Ovary (tissue), 9 donors: ENCODE data around the gene ATP5IF1. TPM values are rescaled to one million over a fixed set of nuclear protein-coding genes. Genes with fewer than 3 reads are reported as not detected.

Experiments
- DNase-seq, 5 donors: peaks; one replicate each; pipeline ENCODE4 v3.0.0-alpha.2; 2019 to 2020
- H3K27ac ChIP-seq, 2 donors: fragments of 200-600 bp; one replicate each; pipeline versions ENCODE4 v1.5.1 to v1.8.0; 2019 to 2022
- H3K27me3 ChIP-seq: fragments of 200-600 bp; one replicate; pipeline ENCODE4 v1.8.0; 2022
- H3K36me3 ChIP-seq: fragments of 200-600 bp; sonication (generic); one replicate; pipeline ENCODE4 v1.5.1; 2019
- H3K4me1 ChIP-seq: one replicate; pipeline ENCODE4 v1.8.1; 2013; ENCODE audit warnings: mild to moderate bottlenecking, moderate library complexity; ENCODE audit not compliant: insufficient read depth
- H3K4me3 ChIP-seq: fragments of 200-600 bp; sonication (generic); one replicate; pipeline ENCODE4 v1.5.1; 2017
- H3K9me3 ChIP-seq, 2 donors: fragments of 200-600 bp in 1 of 2; sonication (generic) in 1 of 2; one replicate each; pipeline versions ENCODE4 v1.5.1 to v1.8.1; 2013 to 2019; ENCODE audit warnings: mild to moderate bottlenecking in 1 of 2, moderate library complexity in 1 of 2
- CTCF ChIP-seq, 3 donors: fragments of 450-650 bp in 2 of 3; fragments of 200-600 bp in 1 of 3; IDR thresholded peaks; one replicate each; pipeline versions ENCODE4 v1.5.1 to v1.8.0; 2016 to 2022; ENCODE audit warnings: antibody characterized with exemption in 3 of 3, mild to moderate bottlenecking in 1 of 3
- EP300 ChIP-seq: sonication (generic); formaldehyde crosslinking; IDR thresholded peaks from one replicate; pipeline ENCODE4 v1.6.1; 2017; ENCODE audit warnings: antibody characterized with exemption
- POLR2A ChIP-seq: fragments of 450-650 bp; IDR thresholded peaks from one replicate; pipeline ENCODE4 v1.6.1; 2017; ENCODE audit warnings: antibody characterized with exemption, mild to moderate bottlenecking, moderate library complexity
- WGBS, 3 donors: extraction: QIAGEN DNeasy Blood & Tissue Kit in 1 of 3; methylation state at CpG; one replicate each; pipeline versions ENCODE4 v1.1.5 to v1.1.7; 2013 to 2017; 5-methylcytosine and 5-hydroxymethylcytosine counted together
- intact Hi-C, 4 donors: fragments of 100-400 bp; cut with DNase I; formaldehyde crosslinking; loops; one replicate each; pipeline versions ENCODE4 v1.11.0 to v1.15.1; 2022 to 2023
- polyA plus RNA-seq, 2 donors: library from polyadenylated mRNA; stranded (reverse); fragments of 200-250 nt in 1 of 2; fragments of 350-450 nt in 1 of 2; fragmentation: Illumina TruSeq in 1 of 2; extraction: RNeasy Lipid Tissue Mini Kit (QIAGEN cat#74804) in 1 of 2; gene quantifications; one replicate each; pipeline ENCODE4 v1.2.3, GENCODE V29; 2013 to 2014
- total RNA-seq, 7 donors: library from RNA; depleted of rRNA in 2 of 7; stranded (reverse); fragments of >200 nt in 2 of 7; fragmentation: NEBNext Ultra II Directional in 3 of 7; extraction: Animal tissue kit (Norgen Biotek cat#: 25700) in 3 of 7; gene quantifications; one replicate each; pipeline versions ENCODE4 v1.1.0 to v1.2.4, GENCODE V29; 2016 to 2023
- donor health status: DM: no; HTN: no; CAD: no; lungs with moderate emphysema.
- donor health status: DM: no; HTN: no; CAD: no.
- donor health status: Bipolar disorder and iron deficiency.
- donor health status: DM: yes; HTN: yes; CAD: no.
- donor health status: DM: no; HTN: no; CAD: no.
- donor health status: DM: yes; HTN: yes; CAD: no.

Gene ATP5IF1
- total and polyA plus RNA-seq, 9 donors = 87.2 to 226 (median 101) TPM

DNA sequence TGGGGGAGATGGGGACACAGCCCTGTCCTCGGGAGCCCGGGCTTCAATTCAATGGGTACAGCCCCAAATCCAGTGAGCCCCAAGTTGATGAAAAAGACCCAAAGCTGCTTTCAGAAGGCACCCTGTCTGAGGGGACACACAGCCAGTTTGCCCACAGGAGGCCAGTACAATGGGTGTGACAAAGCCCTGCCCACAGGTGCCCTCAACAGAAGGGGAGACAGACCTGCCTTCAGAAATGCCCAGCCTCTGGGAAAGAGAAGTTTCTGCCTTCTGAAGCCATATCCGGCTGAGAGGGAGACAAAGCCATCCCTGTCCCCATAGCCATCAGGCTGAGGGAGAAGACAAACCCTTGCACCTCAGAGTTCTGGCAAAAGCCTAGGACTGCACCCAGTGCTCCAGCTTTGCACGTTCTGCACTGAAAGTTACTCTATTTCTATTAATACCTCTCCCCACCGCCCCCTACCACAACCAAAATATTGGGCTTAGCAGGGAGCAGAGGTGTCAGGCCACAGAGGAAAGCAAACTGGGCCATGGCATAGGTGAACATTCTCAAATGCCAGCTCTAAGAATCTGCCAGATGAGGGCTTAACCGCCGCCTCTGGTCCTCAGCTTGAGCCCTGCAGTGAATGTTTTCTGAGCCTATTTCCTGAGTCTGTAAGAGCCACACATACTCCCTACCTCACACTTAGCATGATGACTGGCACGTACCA lies 41.4 kb upstream of the ATP5IF1 start:
- Histone ChIP-seq H3K4me1 (no peaks in the 10 kb centered on the region), H3K27me3 (no peaks in the 10 kb centered on the region), H3K9me3 (no peaks in the 10 kb centered on the region), H3K36me3 (no peaks in the 10 kb centered on the region), H3K4me3 (no peak overlapping the region), H3K27ac (no peak overlapping the region)
- WGBS, 3 donors = 80 to 84% (median 83%) methylated on average over 8 of the region's 8 CpGs
- TF ChIP-seq EP300 = no peak
- TF ChIP-seq POLR2A = no peak
- no peak for TF ChIP-seq CTCF (IDR thresholded peaks at IDR 0.05)
- no peak for DNase-seq
- intact Hi-C loops = no loop called here

DNA sequence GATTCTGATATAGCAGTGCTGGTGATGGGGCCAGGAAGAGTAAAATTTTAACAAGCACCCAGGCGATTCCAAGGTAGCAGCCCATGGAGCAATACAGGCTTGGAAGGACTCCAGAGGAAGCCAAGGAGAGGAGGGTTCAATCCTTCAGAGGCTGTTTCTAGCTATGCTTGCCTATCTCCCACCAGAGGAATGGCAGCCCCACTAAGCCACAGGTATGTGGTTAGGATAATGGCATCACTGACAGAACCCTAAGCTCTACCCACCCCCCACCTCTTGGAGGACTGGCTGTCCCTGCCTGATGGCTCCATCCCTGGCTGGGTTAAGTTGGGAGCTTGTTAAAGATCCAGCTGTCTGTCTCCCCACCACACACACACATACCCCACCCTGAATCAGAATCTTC lies 40.1 kb upstream of the ATP5IF1 start:
- WGBS, 3 donors = 91 to 97% (median 96%) methylated on average over 1 of the region's 1 CpG
- no peaks in the 10 kb centered on the region for H3K4me1 ChIP-seq
- no peaks in the 10 kb centered on the region for H3K27me3 ChIP-seq
- H3K36me3 ChIP-seq = no peaks in the 10 kb centered on the region
- no peaks in the 10 kb centered on the region for H3K9me3 ChIP-seq
- no peak for TF ChIP-seq POLR2A
- TF ChIP-seq EP300 = no peak
- no peak for TF ChIP-seq CTCF (IDR thresholded peaks at IDR 0.05)
- no peak overlapping the region for H3K4me3 ChIP-seq
- no peak for DNase-seq
- H3K27ac ChIP-seq = no peak overlapping the region
- intact Hi-C loops = no loop called here

DNA sequence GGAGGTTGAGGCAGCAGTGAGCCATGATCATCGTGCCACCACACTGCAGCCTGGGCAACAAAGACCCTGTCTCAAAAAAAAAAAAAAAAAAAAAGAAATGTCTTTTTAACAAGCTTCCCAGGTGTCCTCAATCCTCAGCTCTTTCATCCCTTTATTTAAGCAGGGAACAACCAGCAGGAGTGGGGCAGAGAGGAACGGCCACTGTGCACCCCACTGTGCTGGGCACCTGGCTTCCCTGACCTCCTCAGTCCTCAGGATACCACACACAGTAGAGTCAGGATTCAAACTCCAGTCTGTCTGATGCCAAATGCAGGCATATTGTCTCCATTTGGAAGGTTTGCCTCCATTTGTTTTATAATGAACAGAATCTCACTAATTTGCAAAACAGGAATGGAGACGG lies 39.6 kb upstream of the ATP5IF1 start:
- no peak overlapping the region for H3K4me3 ChIP-seq
- TF ChIP-seq EP300 (no peak), CTCF (IDR thresholded peaks at IDR 0.05) (no peak), POLR2A (no peak)
- no peak for DNase-seq
- H3K4me1 ChIP-seq = no peaks in the 10 kb centered on the region
- no peaks in the 10 kb centered on the region for H3K27me3 ChIP-seq
- H3K27ac ChIP-seq = no peak overlapping the region
- no peaks in the 10 kb centered on the region for H3K9me3 ChIP-seq
- intact Hi-C loops = no loop called here
- H3K36me3 ChIP-seq = no peaks in the 10 kb centered on the region
- WGBS, 3 donors = 68 to 83% (median 73%) methylated on average over 3 of the region's 3 CpGs

DNA sequence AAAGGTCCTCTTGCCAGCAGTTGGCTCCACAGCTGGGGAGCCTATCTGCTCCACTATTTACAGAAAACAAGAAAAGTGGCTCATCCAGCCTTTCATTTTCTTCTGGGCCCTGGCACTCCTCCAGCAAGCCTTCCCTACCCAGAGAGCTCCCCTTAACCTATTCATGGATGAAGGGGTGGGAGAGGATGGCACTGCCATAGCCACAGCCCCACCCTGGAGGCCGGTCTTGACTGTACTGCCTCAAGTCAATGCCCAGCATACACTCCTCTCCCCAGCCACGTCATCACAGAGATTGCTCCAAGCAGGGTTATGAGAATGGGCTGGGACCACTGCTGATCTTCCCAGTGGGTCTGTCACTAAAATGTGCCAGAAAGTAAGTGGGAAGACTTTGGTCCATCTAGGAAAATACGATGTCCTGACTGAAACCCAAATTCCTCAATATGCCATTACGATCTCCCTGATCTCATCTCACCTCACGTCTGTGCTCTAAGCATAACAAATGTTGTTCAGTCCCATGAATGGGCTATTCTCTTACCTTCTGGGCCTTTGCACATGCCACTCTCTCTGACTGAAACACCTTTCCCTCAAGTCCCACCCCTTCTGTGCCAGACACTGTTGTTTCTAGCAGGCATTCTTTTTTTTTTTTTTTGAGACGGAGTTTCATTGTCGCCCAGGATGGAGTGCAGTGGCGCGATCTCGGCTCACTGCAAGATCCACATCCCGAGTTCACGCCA lies 38.1 kb upstream of the ATP5IF1 start:
- H3K9me3 ChIP-seq = no peaks in the 10 kb centered on the region
- intact Hi-C loops = no loop called here
- TF ChIP-seq EP300 (no peak), CTCF (IDR thresholded peaks at IDR 0.05) (no peak), POLR2A (no peak)
- WGBS, 3 donors = 90 to 94% (median 91%) methylated on average over 12 of the region's 12 CpGs
- no peak for DNase-seq
- no peaks in the 10 kb centered on the region for H3K36me3 ChIP-seq
- no peak overlapping the region for H3K4me3 ChIP-seq
- no peaks in the 10 kb centered on the region for H3K4me1 ChIP-seq
- no peaks in the 10 kb centered on the region for H3K27me3 ChIP-seq
- no peak overlapping the region for H3K27ac ChIP-seq
